Measurements from ENCODE around the gene DCC. TPM values are rescaled to one million over a fixed set of nuclear protein-coding genes. Genes with fewer than 3 reads are reported as not detected.

DCC gene
- total RNA-seq, 2 experiments from 2014 or later: not detected

GRCh38 chr18:53426666-53427184 lies 1086.7 kb downstream of the DCC start:
- Histone ChIP-seq H3K9me3 (ENCODE audit: control insufficient read depth in 1 of 2, insufficient read depth in 1 of 2, low read length in 2 of 2) (peaks cover 0 to 5% of the 10 kb centered on the region in 2 experiments), H3K27ac (ENCODE audit: low read depth in 1 of 2, low read length in 2 of 2) (no peak overlapping the region), H3K36me3 (ENCODE audit: insufficient read depth, low read length) (no peaks in the 10 kb centered on the region), H3K27me3 (ENCODE audit: control insufficient read depth in 1 of 2, insufficient read depth in 2 of 2, low read length in 2 of 2) (no peaks in the 10 kb centered on the region), H3K4me1 (ENCODE audit: insufficient read depth, low read length) (no peaks in the 10 kb centered on the region), H3K4me3 (ENCODE audit: low read length) (no peak overlapping the region)
- ATAC-seq (ENCODE audit: poor library complexity) (no peak), DNase-seq (no peak)
- CTCF ChIA-PET: no interaction called here
- intact Hi-C loops (cut with DNase I, micrococcal nuclease): no loop called here
- no peak overlapping the region for H3K4me3 Mint-ChIP-seq
- TF ChIP-seq CTCF (IDR thresholded peaks at IDR 0.05): no peak
- H3K27me3 Mint-ChIP-seq: no peaks in the 10 kb centered on the region
- H3K9me3 Mint-ChIP-seq: no peaks in the 10 kb centered on the region
- no peak overlapping the region for H3K27ac Mint-ChIP-seq
- no peaks in the 10 kb centered on the region for H3K4me1 Mint-ChIP-seq (ENCODE audit: low read depth)
- no peaks in the 10 kb centered on the region for H3K36me3 Mint-ChIP-seq (ENCODE audit: low read depth)
- POLR2A ChIA-PET: no interaction called here

- Mint-ChIP-seq H3K4me3 (no peak overlapping the region), H3K9me3 (peaks cover 6% of the 10 kb centered on the region), H3K27ac (no peak overlapping the region), H3K27me3 (no peaks in the 10 kb centered on the region), H3K36me3 (ENCODE audit: low read depth) (no peaks in the 10 kb centered on the region), H3K4me1 (ENCODE audit: low read depth) (no peaks in the 10 kb centered on the region)
- no peak overlapping the region for H3K4me3 ChIP-seq (ENCODE audit: low read length)
- intact Hi-C loops (cut with DNase I, micrococcal nuclease): no loop called here
- H3K27ac ChIP-seq (ENCODE audit: low read depth in 1 of 2, low read length in 2 of 2): no peak overlapping the region
- H3K9me3 ChIP-seq (ENCODE audit: control insufficient read depth in 1 of 2, insufficient read depth in 1 of 2, low read length in 2 of 2): no peaks in the 10 kb centered on the region
- H3K27me3 ChIP-seq (ENCODE audit: control insufficient read depth in 1 of 2, insufficient read depth in 2 of 2, low read length in 2 of 2): no peaks in the 10 kb centered on the region
- no peaks in the 10 kb centered on the region for H3K4me1 ChIP-seq (ENCODE audit: insufficient read depth, low read length)
- no peak for ATAC-seq (ENCODE audit: poor library complexity)
- no peak for TF ChIP-seq CTCF (IDR thresholded peaks at IDR 0.05)
- H3K36me3 ChIP-seq (ENCODE audit: insufficient read depth, low read length): no peaks in the 10 kb centered on the region
- CTCF ChIA-PET: no interaction called here
- DNase-seq: no peak
- POLR2A ChIA-PET: no interaction called here
These were observed 1101.9 kb downstream of the DCC start for GRCh38 chr18:53441761-53442414.

- no peaks in the 10 kb centered on the region for H3K4me1 Mint-ChIP-seq (ENCODE audit: low read depth)
- no peaks in the 10 kb centered on the region for H3K27me3 Mint-ChIP-seq
- no peak overlapping the region for H3K27ac Mint-ChIP-seq
- H3K27ac ChIP-seq (ENCODE audit: low read depth in 1 of 2, low read length in 2 of 2): no peak overlapping the region
- no peaks in the 10 kb centered on the region for H3K4me1 ChIP-seq (ENCODE audit: insufficient read depth, low read length)
- no peak overlapping the region for H3K4me3 ChIP-seq (ENCODE audit: low read length)
- peaks cover 6% of the 10 kb centered on the region for H3K9me3 Mint-ChIP-seq
- no peaks in the 10 kb centered on the region for H3K27me3 ChIP-seq (ENCODE audit: control insufficient read depth in 1 of 2, insufficient read depth in 2 of 2, low read length in 2 of 2)
- H3K36me3 Mint-ChIP-seq (ENCODE audit: low read depth): no peaks in the 10 kb centered on the region
- no peak for TF ChIP-seq CTCF (IDR thresholded peaks at IDR 0.05)
- no peaks in the 10 kb centered on the region for H3K9me3 ChIP-seq (ENCODE audit: control insufficient read depth in 1 of 2, insufficient read depth in 1 of 2, low read length in 2 of 2)
- ATAC-seq (ENCODE audit: poor library complexity) (no peak), DNase-seq (no peak)
- H3K4me3 Mint-ChIP-seq: no peak overlapping the region
- intact Hi-C loops (cut with DNase I, micrococcal nuclease): no loop called here
- H3K36me3 ChIP-seq (ENCODE audit: insufficient read depth, low read length): no peaks in the 10 kb centered on the region
- ChIA-PET CTCF (interaction anchor here (0.6 kb wide), 1 partner anchor 45 kb away, joined by 3 read pairs; no protein-coding TSS in a partner anchor), POLR2A (no interaction called here)
These were observed 1102.4 kb downstream of the DCC start for GRCh38 chr18:53442415-53442783.
